Stromal cell of bone marrow (primary cell): ENCODE results near the gene NHSL2.
A peak's percentile ranks its signal among the peaks of the same experiment; 100 is the strongest.
"Not testable (repeated sequence)": the region's sequence is repeated elsewhere in the genome, so short reads cannot be mapped to it uniquely, and the experiment has no call there.

Experiments
- DNase-seq: peaks from one replicate; pipeline ENCODE4 v3.0.0-alpha.2; 2012; ENCODE audit warnings: low read depth

NHSL2 gene

DNA sequence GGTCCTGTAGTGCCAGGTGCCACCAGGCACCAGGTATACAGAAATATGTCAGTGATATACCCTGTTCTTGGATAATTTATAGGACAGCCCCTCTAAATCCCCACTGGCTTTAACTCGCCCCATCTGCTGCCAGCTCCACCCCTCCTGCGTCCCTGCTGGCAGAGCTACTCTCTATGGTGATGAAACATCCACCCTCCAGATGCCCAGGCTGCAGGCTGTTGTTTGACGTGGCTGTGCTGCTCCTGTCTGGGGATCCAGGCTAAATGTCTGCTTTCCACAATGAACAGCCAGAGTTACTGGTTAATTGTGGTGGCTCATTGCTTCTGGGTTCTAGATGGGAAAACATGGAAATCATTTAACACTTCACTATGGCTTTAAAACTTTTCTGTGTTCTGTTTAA lies 12.9 kb downstream of the NHSL2 start:
- DNase-seq = no peak

GRCh38 chrX:71927040-71927439 lies 16.4 kb downstream of the NHSL2 start:
- no peak for DNase-seq

GRCh38 chrX:71928856-71929255 lies 18.2 kb downstream of the NHSL2 start:
- no peak for DNase-seq

- DNase-seq = peak; percentile 55
These were observed 19.7 kb downstream of the NHSL2 start for GRCh38 chrX:71930298-71930697.

DNA sequence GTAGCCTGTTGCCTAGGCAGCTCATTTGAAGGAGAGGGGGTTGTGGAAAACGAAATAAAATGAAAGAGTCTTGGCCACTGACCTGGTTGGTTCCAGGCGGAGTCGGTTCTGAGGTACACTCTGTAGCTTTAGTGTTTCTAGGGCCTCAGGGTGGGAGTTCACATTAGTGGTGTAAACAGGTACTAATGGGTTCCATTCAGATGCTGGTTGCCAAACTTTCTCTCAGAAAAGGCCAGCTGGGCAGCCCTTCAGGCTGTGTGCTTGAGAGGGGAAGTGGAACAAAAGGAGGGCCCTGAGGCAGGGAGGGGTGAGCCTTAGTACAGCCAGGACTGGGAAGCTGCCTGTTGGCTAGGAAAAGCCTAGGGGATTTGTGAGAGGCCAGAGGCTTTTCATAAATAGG lies 24.8 kb downstream of the NHSL2 start:
- no peak for DNase-seq

DNA sequence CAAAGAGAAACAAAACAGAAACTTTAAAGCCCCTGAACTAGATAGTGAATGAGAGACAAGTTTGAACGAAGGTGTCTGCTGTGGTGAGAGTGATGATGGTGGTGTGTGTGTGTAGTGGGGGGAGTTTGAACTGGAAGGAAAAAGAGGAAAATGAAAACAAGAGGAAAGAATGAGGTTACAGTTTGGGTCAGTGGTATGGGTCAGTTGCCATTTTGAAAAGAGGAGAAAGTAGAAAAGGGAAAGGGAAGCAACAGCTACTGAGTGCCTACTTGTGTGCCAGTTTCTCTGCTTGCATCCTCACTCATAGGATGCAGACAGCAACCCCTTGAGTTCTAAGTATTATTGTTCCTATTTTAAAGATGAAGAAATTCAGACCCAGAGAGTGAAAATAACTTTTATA lies 26.0 kb downstream of the NHSL2 start:
- DNase-seq = no peak

DNA sequence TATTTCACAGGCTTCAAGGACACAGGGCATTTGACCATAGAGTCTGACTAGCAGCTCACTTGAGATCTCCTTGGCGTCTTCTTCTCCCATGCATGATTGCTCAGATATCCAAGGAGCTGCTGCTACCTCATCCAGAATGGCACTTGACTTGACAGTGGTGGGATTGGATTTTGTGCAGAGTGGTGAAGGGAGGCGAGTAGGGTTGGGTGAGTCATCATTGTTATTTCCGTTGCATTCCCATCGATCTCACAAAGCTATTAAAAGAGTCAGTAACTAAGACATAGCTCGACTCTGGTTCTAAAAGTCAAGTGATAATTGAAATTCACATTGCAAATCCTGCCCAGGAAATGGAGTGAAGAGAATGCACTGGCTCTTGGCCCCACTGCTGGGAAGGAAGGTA lies 27.7 kb downstream of the NHSL2 start:
- DNase-seq = no peak

DNA sequence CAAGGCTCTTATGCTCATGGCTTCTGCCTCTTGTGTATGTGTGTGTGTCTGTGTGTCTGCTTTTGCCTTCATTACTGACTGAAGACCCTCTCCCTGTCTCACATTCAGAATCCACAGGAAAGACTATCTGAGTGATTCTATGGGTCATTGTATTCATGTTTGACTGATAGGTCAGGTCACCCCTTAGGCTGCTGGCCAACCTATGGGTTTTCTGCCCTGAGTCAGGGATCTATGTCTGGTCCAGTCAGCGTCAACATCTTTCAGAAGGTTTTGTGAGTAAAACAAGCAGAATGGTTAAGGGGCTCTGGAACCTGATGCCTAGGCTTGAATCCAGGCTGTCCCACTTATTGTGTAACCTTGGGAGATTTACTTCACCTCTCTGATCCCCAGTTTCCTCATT lies 30.5 kb downstream of the NHSL2 start:
- DNase-seq = no peak

- peak; percentile 59 for DNase-seq
These were observed 31.1 kb downstream of the NHSL2 start for GRCh38 chrX:71941776-71942175.

DNA sequence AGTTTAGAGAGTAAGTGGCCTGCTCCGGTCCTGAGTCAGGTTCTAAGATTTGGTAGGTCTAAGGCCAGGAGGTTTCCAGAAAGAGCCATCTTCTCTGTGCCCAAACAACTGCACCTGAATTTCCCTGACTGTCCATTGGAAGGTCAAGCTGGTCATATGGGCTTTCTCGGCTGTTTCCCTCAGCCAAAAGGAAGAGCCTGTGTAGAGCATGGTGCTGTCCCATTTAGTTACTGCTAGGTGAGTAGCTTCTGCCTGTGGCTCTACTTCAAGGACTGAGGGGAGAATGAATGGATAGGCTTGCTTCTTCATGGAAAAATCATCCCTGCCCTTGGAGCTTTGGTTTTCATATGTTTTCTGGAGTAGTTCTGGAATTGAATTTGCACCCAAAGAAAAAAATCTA lies 33.7 kb downstream of the NHSL2 start:
- DNase-seq = no peak

DNA sequence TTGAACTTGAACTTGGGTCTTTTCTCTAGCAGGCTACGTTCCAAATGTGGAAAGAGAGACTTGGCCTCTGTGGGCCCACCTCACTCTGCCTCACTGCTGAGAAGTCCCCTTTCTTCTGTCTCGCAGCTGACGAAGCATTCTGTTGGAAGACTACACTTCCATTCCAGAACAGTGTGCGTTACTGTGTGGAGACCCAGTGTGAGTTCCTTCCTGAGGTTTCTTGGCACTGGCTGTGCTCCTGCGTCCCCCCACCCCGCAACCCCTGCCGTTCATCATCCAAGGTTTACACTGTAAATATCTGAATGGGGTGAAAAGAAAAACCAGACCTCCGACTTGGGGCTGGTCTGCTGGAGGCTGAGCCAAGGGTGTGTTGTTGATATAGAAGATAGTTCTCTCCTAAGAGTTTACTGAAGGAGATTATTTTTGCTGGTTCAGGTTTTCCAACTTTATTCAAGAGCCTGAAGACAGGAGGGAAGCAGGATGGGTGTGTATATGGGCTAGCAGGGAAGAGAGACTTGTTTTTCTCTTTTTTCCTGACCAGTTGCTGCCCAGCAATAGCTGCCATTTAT lies 34.7 kb downstream of the NHSL2 start:
- DNase-seq = no peak

DNA sequence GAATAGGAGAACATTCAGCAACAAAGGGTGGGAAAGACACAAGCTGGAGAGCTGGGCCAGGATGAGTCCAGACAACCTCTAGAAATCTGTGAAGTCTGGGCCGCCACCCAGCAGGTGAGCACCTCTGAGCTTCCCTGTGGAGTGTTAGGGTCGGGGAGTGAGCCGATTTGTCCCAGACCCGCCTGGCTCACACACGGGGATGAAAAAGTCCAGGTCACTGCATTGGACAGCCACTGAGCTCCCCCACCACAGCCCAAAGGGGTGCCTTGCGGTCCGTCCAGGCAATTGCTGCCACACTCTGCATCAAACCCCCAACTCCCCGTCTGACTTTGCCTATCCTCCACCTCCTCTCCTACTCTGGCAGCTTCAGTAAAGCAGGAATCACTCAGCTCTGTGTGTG lies 38.7 kb downstream of the NHSL2 start:
- no peak for DNase-seq

DNA sequence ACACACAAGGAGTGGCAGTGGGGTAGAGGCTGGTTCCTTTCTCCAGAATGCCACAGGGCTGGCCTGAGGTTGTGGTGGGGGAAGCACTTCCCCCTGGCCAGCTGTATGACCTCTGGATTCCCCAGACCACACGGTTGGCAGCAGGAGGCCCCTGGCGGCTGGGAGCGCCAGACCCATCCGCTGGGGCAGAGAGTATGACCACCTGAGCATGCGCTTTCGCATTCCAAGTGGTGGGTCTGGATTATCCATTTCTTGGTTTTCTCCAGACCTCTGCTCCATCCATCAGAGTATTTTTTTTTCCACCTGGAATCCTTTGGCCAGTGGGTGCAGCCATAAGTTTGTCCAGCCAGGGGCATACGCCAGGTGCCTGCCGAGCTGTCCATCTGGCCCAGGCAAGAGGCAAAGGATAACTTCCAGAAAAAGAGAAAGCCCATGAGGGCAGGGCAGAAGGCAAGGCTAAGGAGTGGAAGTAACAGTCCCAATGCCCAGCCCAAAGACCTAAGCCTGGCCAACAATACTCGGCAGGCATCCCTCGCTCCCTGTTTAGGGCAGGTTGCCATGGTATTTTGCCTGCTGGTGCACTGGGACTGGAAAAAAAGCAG lies 39.3 kb downstream of the NHSL2 start:
- DNase-seq = no peak

- no peak for DNase-seq
These were observed 42.7 kb downstream of the NHSL2 start for GRCh38 chrX:71953391-71953790.

GRCh38 chrX:71953946-71954345 lies 43.3 kb downstream of the NHSL2 start:
- DNase-seq = no peak

DNA sequence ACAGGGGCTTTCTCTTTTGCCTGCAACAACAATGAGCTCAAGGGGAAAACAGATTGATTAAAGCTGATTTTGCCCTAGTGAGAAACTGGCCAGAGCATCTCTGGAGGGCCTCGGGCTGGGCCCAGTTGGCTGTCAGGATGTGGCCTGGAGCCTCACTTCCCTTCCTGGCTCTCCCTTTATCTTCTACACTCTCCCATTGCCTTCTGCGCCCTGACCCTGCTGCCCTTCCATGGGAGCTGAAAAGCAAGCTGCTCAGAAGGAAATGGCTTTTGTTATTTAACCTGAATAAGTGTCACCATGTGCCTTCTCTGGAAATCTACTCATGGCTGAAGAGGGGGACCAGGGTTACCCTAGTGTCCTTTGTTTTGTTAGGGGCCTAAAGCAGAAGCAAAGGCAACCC lies 43.8 kb downstream of the NHSL2 start:
- no peak for DNase-seq

- DNase-seq = no peak
These were observed 45.0 kb downstream of the NHSL2 start for GRCh38 chrX:71955530-71956120.

DNA sequence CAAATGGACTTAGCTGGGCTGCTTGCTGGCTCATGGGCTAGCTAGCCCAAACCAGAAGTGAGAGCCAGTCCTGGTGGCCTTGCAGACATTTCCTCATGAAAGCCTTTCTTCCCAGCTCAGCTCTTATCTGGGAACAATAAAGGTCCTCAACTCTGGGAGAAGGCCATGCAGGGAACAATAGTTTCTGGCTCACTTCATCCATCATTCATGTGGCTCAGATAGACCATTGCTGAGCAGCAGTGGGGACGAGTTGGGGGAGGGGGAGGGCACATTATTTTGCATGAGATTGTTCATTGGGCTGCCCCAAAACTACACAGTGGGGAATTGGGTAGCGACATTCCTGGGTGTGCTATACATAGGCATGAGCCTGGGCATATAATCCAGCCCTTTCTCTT lies 47.6 kb downstream of the NHSL2 start:
- no peak for DNase-seq

- not testable (repeated sequence) for DNase-seq
These were observed 53.5 kb downstream of the NHSL2 start for GRCh38 chrX:71964184-71964583.

- DNase-seq = no peak
These were observed 64.3 kb downstream of the NHSL2 start for GRCh38 chrX:71974916-71975315.

DNA sequence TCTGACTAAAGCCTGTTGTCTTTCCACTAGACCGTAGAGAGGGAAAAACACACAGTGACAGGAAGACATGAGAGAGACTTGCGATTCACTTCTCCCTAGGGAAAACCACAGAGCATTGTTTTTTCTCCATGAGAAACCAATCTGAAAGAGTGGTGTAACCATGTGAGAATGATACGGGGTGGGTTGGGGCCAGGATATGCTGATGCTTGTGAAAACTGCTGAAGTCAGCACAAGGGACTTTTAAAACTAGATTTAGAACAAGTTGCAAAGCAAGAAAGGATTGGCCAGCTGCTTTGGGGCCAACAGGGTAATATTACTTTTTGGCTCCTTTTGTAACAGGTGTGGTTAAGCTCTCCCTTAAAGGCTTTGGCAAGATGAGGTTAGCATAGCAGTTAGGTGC lies 66.1 kb downstream of the NHSL2 start:
- no peak for DNase-seq

- no peak for DNase-seq
These were observed 67.5 kb downstream of the NHSL2 start for GRCh38 chrX:71978164-71978563.

DNA sequence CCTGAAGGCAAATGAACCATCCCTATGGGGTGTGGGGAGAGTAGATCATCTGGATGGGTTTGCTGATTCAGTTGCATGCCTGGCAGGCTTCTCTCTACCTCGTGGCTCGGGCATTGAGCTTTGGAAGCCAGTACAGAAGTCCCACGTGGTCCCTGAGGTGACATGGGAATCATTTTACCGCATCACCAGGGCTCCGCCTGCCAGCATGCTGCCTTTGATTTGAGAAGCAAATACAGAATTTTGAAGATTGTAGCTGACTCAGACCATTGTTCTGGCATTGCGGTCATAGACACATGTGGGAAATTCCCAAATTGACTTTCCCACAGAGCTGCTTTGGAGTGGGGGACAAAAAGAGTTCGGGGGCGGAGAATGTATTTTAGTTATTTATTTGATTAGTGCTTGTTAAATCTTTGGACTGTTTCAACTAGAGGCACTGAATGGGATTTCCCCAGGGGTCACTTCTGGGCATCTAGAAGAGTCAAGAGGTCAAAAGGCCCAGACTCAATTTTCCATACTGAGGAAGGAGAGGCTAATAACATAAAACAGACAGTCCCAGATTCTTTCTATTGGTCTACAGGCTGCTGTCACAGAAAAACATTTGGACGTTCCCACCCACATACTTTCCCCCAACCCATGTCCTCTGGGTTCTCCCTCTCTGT lies 79.3 kb downstream of the NHSL2 start:
- DNase-seq = peak; percentile 72

- DNase-seq = no peak
These were observed 79.9 kb downstream of the NHSL2 start for GRCh38 chrX:71990518-71990917.
